K562 (cell line): ENCODE measurements around the gene WDR81. TPM values are rescaled to one million over a fixed set of nuclear protein-coding genes. Genes with fewer than 3 reads are reported as not detected.

ENCODE experiments used
- DDX20 ChIP-seq: fragments of 450-650 bp; IDR thresholded peaks from 2 replicates; pipeline ENCODE4 v1.6.1; 2016; ENCODE audit warnings: missing genetic modification characterization, low read depth, mild to moderate bottlenecking, missing compliant biosample characterization, moderate library complexity
- ETS2 ChIP-seq: IDR thresholded peaks from 2 replicates; pipeline ENCODE4 v1.6.1; 2016; ENCODE audit warnings: borderline replicate concordance, missing genetic modification characterization, mild to moderate bottlenecking, moderate library complexity, missing compliant biosample characterization; ENCODE audit not compliant: poor library complexity, severe bottlenecking
- GTF2E2 ChIP-seq: fragments of 200-800 bp; sonication (Bioruptor generic); IDR thresholded peaks from 2 replicates; pipeline ENCODE4 v1.6.1; 2016; ENCODE audit warnings: missing genetic modification characterization, missing compliant biosample characterization
- HDAC2 ChIP-seq: fragments of 450-650 bp; IDR thresholded peaks from 2 replicates; pipeline ENCODE4 v1.6.1; 2016; ENCODE audit warnings: mild to moderate bottlenecking
- HNRNPUL1 ChIP-seq: fragments of 200-400 bp; formaldehyde crosslinking; IDR thresholded peaks from 2 replicates; pipeline ENCODE4 v1.6.1; 2017; ENCODE audit warnings: low read length
- KDM2B ChIP-seq: fragments of 250-450 bp; sonication (Bioruptor Pico); IDR thresholded peaks from 2 replicates; pipeline ENCODE4 v1.8.0; 2021; ENCODE audit warnings: mild to moderate bottlenecking, moderate library complexity
- LARP7 ChIP-seq: fragments of 450-650 bp; IDR thresholded peaks from 2 replicates; pipeline ENCODE4 v1.6.1; 2016
- MEF2D ChIP-seq: conservative IDR thresholded peaks from 2 replicates; pipeline ENCODE4 v1.6.1; 2016; ENCODE audit warnings: low read depth, missing genetic modification characterization, missing compliant biosample characterization
- MTA3 ChIP-seq: fragments of 450-650 bp; formaldehyde crosslinking; IDR thresholded peaks from 2 replicates; pipeline ENCODE4 v1.6.1; 2017; ENCODE audit warnings: mild to moderate bottlenecking, borderline replicate concordance
- MYC ChIP-seq, 2 experiments: fragments of 250-450 bp in 1 of 2; sonication (Bioruptor Pico) in 1 of 2; IDR thresholded peaks; 2 replicates each; pipeline versions ENCODE4 v1.5.1 to v1.6.1; 2012 to 2021; ENCODE audit warnings: low read depth in 2 of 2, borderline replicate concordance in 1 of 2, improper control_type of control experiment in 1 of 2, low read length in 1 of 2, mild to moderate bottlenecking in 1 of 2, moderate library complexity in 1 of 2
- NRF1 ChIP-seq, 2 experiments: fragments of 450-650 bp; IDR thresholded peaks in 1 of 2; conservative IDR thresholded peaks in 1 of 2; 2 replicates each; pipeline ENCODE4 v1.6.1; 2014; ENCODE audit warnings: mild to moderate bottlenecking in 2 of 2
- SRSF3 ChIP-seq: fragments of 200-400 bp; formaldehyde crosslinking; IDR thresholded peaks from 2 replicates; pipeline ENCODE4 v1.6.1; 2016; ENCODE audit warnings: mild to moderate bottlenecking, low read length, moderate library complexity; ENCODE audit not compliant: insufficient read depth
- XRCC4 ChIP-seq: IDR thresholded peaks from one replicate; pipeline ENCODE4 v1.6.1; 2011; ENCODE audit not compliant: insufficient read depth, insufficient read length; ENCODE audit errors: extremely low read depth
- ZNF354B ChIP-seq: fragments of 250-450 bp; sonication (Bioruptor Pico); IDR thresholded peaks from 2 replicates; pipeline ENCODE4 v1.4.0; 2020
- polyA plus RNA-seq, 8 experiments: library from polyadenylated mRNA; depleted of rRNA in 4 of 8; stranded (reverse) in 5 of 8; unstranded in 3 of 8; fragments of >200 nt; fragmentation: Nextera tagmentation in 2 of 8; fragmentation: Illumina TruSeq in 1 of 8; extraction: Ambion mirVana in 2 of 8; extraction: Trizol in 1 of 8; gene quantifications; 2 replicates each; pipeline versions ENCODE4 v1.2.1 to v1.2.3, GENCODE V29; 2011 to 2014; ENCODE audit warnings: inconsistent platforms in 1 of 8, missing spikeins in 1 of 8
- total RNA-seq, 7 experiments: library from RNA; depleted of rRNA in 6 of 7; stranded (reverse); fragments of >200 nt in 6 of 7; fragmentation: Illumina TruSeq in 2 of 7; extraction: Trizol in 2 of 7; gene quantifications; 2 replicates each; pipeline versions ENCODE4 v1.2.1 to v1.2.3, GENCODE V29; 2011 to 2021; ENCODE audit warnings: low replicate concordance in 1 of 7
- TF ChIP-seq, protein P1 (sequence below): fragments of 450-650 bp; conservative IDR thresholded peaks from 2 replicates; pipeline ENCODE4 v1.6.1; 2016; ENCODE audit warnings: missing genetic modification characterization, low read depth, mild to moderate bottlenecking, missing compliant biosample characterization, moderate library complexity
- TF ChIP-seq, protein P2 (sequence below): sonication (generic); formaldehyde crosslinking; IDR thresholded peaks from 2 replicates; pipeline ENCODE4 v1.8.0; 2023; ENCODE audit warnings: missing genetic modification reagents, mild to moderate bottlenecking, borderline replicate concordance
- TF ChIP-seq, protein P3 (sequence below): fragments of 250-450 bp; sonication (Bioruptor Pico); IDR thresholded peaks from 2 replicates; pipeline ENCODE4 v1.5.0; 2020; ENCODE audit warnings: mild to moderate bottlenecking

WDR81 gene
- total and polyA plus RNA-seq, 9 of the 15 experiments (the other 6 are each of a cell fraction or from before 2014, with no cell fraction given): 0.01 to 17.1 (median 3.3) TPM

DNA sequence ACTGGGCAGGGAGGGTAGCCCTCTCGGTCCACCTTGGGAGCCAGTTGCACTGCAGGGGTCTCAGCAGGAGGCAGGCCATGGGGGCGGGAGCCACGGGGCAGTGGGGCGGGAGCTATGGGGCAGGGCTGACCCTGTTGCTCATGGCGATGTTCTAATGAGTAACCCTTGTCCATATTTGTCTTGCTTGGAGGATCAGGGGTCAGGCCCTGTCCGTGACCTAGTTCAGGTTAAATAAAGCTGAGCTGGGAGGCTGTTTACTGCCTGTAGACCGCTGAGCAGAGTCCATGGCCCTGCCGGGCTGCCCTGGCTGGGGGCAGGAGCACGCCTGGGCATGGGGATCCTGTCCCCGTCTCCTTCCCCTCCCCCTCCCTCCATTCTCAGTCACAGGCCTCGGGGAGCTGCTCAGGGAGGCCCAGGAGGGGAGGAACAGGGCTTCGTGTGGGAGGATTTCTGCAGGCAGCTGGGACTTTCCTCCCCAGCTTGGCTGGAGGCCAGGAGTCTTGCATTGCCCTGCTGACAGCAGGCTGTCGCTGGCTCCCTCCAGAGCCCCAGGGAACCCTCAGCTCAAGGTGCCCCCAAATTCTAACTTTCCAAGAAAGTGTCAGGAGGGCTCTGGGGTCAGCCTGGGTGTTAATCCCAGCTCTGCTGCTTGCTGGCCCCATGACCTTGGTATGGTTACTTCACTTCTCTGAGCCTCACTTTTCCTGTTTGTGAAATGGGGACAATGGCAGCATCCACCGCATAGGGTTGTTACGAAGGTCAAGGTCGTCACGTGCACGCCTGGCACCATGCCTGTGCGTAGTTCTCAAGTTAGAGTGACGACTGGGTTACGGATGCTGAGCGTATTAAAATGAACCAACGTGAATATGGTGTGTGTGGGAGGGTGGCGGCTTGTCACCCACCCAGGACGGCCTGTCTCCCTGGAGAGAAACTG is 12.1 kb downstream of the WDR81 start (continued):
- 0 out of 2 replicates have a peak, but pooled peaks have one; percentile 30 for TF ChIP-seq HDAC2
- TF ChIP-seq, protein P1, sequence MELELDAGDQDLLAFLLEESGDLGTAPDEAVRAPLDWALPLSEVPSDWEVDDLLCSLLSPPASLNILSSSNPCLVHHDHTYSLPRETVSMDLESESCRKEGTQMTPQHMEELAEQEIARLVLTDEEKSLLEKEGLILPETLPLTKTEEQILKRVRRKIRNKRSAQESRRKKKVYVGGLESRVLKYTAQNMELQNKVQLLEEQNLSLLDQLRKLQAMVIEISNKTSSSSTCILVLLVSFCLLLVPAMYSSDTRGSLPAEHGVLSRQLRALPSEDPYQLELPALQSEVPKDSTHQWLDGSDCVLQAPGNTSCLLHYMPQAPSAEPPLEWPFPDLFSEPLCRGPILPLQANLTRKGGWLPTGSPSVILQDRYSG (tag): no peak
- TF ChIP-seq GTF2E2 (tag): no peak
- no peak for TF ChIP-seq ETS2 (tag)
- 0 out of 2 replicates have a peak, but pooled peaks have one; percentile 21 for TF ChIP-seq MYC (IDR thresholded peaks at IDR 0.05; ENCODE audit: low read depth, low read length)
- TF ChIP-seq MYC (CRISPR knock-in tag; IDR thresholded peaks at IDR 0.05; ENCODE audit: borderline replicate concordance, low read depth): no peak
- TF ChIP-seq, protein P2, sequence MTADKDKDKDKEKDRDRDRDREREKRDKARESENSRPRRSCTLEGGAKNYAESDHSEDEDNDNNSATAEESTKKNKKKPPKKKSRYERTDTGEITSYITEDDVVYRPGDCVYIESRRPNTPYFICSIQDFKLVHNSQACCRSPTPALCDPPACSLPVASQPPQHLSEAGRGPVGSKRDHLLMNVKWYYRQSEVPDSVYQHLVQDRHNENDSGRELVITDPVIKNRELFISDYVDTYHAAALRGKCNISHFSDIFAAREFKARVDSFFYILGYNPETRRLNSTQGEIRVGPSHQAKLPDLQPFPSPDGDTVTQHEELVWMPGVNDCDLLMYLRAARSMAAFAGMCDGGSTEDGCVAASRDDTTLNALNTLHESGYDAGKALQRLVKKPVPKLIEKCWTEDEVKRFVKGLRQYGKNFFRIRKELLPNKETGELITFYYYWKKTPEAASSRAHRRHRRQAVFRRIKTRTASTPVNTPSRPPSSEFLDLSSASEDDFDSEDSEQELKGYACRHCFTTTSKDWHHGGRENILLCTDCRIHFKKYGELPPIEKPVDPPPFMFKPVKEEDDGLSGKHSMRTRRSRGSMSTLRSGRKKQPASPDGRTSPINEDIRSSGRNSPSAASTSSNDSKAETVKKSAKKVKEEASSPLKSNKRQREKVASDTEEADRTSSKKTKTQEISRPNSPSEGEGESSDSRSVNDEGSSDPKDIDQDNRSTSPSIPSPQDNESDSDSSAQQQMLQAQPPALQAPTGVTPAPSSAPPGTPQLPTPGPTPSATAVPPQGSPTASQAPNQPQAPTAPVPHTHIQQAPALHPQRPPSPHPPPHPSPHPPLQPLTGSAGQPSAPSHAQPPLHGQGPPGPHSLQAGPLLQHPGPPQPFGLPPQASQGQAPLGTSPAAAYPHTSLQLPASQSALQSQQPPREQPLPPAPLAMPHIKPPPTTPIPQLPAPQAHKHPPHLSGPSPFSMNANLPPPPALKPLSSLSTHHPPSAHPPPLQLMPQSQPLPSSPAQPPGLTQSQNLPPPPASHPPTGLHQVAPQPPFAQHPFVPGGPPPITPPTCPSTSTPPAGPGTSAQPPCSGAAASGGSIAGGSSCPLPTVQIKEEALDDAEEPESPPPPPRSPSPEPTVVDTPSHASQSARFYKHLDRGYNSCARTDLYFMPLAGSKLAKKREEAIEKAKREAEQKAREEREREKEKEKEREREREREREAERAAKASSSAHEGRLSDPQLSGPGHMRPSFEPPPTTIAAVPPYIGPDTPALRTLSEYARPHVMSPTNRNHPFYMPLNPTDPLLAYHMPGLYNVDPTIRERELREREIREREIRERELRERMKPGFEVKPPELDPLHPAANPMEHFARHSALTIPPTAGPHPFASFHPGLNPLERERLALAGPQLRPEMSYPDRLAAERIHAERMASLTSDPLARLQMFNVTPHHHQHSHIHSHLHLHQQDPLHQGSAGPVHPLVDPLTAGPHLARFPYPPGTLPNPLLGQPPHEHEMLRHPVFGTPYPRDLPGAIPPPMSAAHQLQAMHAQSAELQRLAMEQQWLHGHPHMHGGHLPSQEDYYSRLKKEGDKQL (CRISPR knock-in tag): no peak
- TF ChIP-seq DDX20 (tag): no peak
- TF ChIP-seq MTA3: 0 out of 2 replicates have a peak, but pooled peaks have one; percentile 36
- TF ChIP-seq NRF1 (conservative IDR thresholded peaks at IDR 0.05 in 1 of 2, IDR thresholded peaks at IDR 0.05 in 1 of 2): peak; percentile 61 to 67
- TF ChIP-seq, protein P3, sequence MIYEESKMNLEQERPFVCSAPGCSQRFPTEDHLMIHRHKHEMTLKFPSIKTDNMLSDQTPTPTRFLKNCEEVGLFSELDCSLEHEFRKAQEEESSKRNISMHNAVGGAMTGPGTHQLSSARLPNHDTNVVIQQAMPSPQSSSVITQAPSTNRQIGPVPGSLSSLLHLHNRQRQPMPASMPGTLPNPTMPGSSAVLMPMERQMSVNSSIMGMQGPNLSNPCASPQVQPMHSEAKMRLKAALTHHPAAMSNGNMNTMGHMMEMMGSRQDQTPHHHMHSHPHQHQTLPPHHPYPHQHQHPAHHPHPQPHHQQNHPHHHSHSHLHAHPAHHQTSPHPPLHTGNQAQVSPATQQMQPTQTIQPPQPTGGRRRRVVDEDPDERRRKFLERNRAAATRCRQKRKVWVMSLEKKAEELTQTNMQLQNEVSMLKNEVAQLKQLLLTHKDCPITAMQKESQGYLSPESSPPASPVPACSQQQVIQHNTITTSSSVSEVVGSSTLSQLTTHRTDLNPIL (CRISPR knock-in tag): no peak
- no peak for TF ChIP-seq LARP7
- no peak for TF ChIP-seq MEF2D (tag)
- TF ChIP-seq ZNF354B: no peak
- TF ChIP-seq KDM2B (CRISPR knock-in tag): no peak
- no peak for TF ChIP-seq SRSF3
- no peak for TF ChIP-seq HNRNPUL1
- no peak for TF ChIP-seq XRCC4
